ENCODE data around the gene ITPR2. TPM values are rescaled to one million over a fixed set of nuclear protein-coding genes. Genes with fewer than 3 reads are reported as not detected.

Gene ITPR2
- polyA plus RNA-seq, 1 experiment: 3.4 TPM

DNA sequence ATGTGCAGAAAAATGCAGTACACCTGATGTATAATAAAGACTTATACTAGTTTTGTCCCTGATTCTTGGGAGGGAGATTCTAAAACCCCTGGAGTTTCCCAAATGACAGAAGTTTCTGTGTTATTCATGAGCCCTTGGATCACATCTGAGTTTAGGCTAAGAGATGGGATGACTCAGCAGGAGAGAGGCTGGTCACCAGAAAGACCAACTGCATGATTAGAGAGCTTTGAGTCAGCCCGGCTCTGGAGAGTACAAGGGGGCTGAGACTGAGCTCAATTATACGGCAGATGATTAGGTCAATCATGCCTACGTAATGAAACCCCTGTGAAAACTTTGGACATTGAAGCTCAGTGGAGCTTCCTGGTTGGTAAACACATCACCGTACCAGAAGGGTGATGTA is 463.4 kb downstream of the ITPR2 start:
- ChIA-PET CTCF (no interaction called here), POLR2A (no interaction called here)

GRCh38 chr12:26367991-26368730 is 464.8 kb downstream of the ITPR2 start:
- CTCF ChIA-PET: no interaction called here
- no peak overlapping the region for H3K27ac ChIP-seq (ENCODE audit: low read depth, low read length)
- H3K27me3 ChIP-seq (ENCODE audit: control insufficient read depth, insufficient read depth, low read length): no peaks in the 10 kb centered on the region
- no peak for DNase-seq (ENCODE audit: low read depth, low spot score)
- POLR2A ChIA-PET: no interaction called here
- H3K4me3 ChIP-seq (ENCODE audit: low read depth, low read length): no peak overlapping the region
- no peak for TF ChIP-seq CTCF (IDR thresholded peaks at IDR 0.05; ENCODE audit: low read depth, low read length)
- H3K9me3 ChIP-seq (ENCODE audit: control insufficient read depth, insufficient read depth, low read length): no peaks in the 10 kb centered on the region

More for the DNA sequence above, 463.4 kb downstream of the ITPR2 start:
- no peaks in the 10 kb centered on the region for H3K27me3 ChIP-seq (ENCODE audit: control insufficient read depth, insufficient read depth, low read length)
- no peaks in the 10 kb centered on the region for H3K9me3 ChIP-seq (ENCODE audit: control insufficient read depth, insufficient read depth, low read length)
- H3K4me3 ChIP-seq (ENCODE audit: low read depth, low read length): no peak overlapping the region
- peak; percentile 72 for DNase-seq (ENCODE audit: low read depth, low spot score)
- peak overlapping the region; percentile 48 for H3K27ac ChIP-seq (ENCODE audit: low read depth, low read length)
- TF ChIP-seq CTCF (IDR thresholded peaks at IDR 0.05; ENCODE audit: low read depth, low read length): no peak

DNA sequence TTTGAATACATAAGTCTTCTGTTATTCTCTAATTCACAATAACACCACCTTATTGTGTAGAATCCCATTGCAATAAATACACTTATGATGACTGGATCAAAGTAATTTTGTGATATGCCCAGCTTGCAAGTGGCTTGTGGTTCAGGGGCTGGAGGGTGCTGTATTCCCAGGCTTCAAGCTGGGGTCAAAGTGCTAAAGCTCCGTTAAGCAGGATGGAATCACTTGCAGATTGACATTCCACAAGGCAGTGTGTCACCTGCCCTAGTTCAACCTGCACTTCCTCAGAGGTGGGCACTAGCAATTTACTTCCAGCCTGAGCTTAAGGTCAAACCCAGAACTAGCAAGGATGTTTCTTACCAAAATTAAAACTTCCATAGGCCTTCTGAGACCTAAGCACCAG is 471.0 kb downstream of the ITPR2 start:
- ChIA-PET CTCF (no interaction called here), POLR2A (interaction anchor here (0.5 kb wide), 1 partner anchor 231 kb away, joined by 4 read pairs; no protein-coding TSS in a partner anchor)
- Histone ChIP-seq H3K4me3 (ENCODE audit: low read depth, low read length) (no peak overlapping the region), H3K27ac (ENCODE audit: low read depth, low read length) (no peak overlapping the region), H3K27me3 (ENCODE audit: control insufficient read depth, insufficient read depth, low read length) (no peaks in the 10 kb centered on the region), H3K9me3 (ENCODE audit: control insufficient read depth, insufficient read depth, low read length) (no peaks in the 10 kb centered on the region)
- no peak for DNase-seq (ENCODE audit: low read depth, low spot score)
- TF ChIP-seq CTCF (IDR thresholded peaks at IDR 0.05; ENCODE audit: low read depth, low read length): no peak

DNA sequence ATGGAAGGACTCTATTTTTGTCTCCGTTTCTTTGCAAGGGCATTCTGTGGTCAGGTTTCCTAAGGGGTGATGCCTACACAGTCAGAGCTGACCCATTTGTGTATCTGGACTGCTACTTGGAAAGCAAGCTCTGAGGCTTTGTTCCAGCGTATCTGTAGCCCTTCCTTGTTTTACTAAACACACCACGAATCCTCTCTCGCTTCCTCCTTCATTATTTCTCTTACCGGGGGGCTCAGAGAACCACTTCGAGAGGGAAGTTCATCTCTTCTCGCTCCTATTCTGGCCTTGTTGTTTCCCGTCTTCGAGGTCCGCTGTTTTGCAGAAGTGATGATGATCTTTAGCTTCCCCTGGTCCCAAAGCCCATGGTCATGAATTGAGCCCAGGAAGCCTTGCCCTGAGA is 472.9 kb downstream of the ITPR2 start:
- DNase-seq (ENCODE audit: low read depth, low spot score): no peak
- TF ChIP-seq CTCF (IDR thresholded peaks at IDR 0.05; ENCODE audit: low read depth, low read length): no peak
- Histone ChIP-seq H3K4me3 (ENCODE audit: low read depth, low read length) (no peak overlapping the region), H3K27ac (ENCODE audit: low read depth, low read length) (no peak overlapping the region), H3K27me3 (ENCODE audit: control insufficient read depth, insufficient read depth, low read length) (no peaks in the 10 kb centered on the region), H3K9me3 (ENCODE audit: control insufficient read depth, insufficient read depth, low read length) (no peaks in the 10 kb centered on the region)
- CTCF ChIA-PET: no interaction called here
- POLR2A ChIA-PET: no interaction called here

DNA sequence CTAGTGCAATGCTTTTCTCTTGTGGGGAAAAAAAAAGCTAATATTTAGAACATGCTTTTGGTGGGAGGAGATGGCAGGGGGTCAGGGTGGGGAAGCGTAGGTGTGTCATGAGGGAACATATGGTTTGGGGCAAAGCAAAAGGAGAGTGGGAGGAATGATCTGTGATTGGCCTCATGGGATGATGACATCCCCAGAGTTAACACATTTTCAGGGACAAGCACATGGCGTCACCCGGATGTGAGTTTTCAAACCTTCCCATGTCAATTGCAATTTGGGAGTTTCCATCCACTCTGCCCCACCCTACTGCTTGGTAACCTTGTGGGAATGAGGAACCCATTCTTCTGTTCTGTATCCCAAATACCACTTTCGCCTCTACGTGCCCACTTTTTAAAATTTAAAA is 473.4 kb downstream of the ITPR2 start:
- POLR2A ChIA-PET: no interaction called here
- H3K9me3 ChIP-seq (ENCODE audit: control insufficient read depth, insufficient read depth, low read length): no peaks in the 10 kb centered on the region
- DNase-seq (ENCODE audit: low read depth, low spot score): no peak
- H3K27me3 ChIP-seq (ENCODE audit: control insufficient read depth, insufficient read depth, low read length): no peaks in the 10 kb centered on the region
- CTCF ChIA-PET: no interaction called here
- H3K27ac ChIP-seq (ENCODE audit: low read depth, low read length): no peak overlapping the region
- no peak overlapping the region for H3K4me3 ChIP-seq (ENCODE audit: low read depth, low read length)
- no peak for TF ChIP-seq CTCF (IDR thresholded peaks at IDR 0.05; ENCODE audit: low read depth, low read length)
